Stimulated activated naive CD4-positive, alpha-beta T cell treated with Interleukin-2 at 50 U/mL for 16 hours (primary cell): ENCODE results near the gene FREY1.

Source experiments
- DNase-seq: peaks from one replicate; lab custom pipeline; 2025; lab: John Stamatoyannopoulos, UW

Gene FREY1

DNA sequence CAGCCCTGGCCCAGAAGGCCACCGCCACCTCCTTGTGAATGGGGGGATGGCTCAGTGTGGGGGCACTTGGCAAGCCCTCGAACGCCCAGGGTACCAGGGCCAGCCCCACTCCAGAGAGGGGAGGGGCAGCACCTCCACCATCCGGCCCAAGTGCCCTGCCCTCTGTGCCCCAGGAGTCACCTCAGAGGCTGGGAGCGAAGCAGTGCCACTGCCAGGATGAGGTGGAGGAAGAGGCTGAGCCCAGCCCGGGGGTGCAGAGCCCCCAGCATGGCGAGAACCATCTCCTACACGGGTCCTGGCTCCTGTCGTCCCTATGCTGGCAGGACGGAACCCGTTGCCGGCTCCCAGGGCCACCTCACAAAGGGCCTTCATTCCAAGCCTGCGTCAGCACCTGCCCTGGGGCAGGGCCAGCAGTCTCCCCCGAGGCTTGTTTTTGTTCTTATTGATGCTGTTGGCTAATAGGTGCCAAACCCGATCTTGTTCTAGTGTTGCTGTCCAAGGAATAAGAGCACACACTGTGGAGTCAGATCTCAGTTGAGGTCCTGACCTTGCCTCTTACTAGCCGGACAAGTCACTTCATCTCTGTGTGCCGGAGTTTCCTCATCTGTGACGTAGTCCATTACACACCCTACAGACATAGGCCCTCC lies at the start of gene FREY1:
Gene FREY1, minus strand, starts transcription at position 307 of the 647 bp plus-strand sequence. Its CDS starts 26 bp downstream, at position 281.
- no peak for DNase-seq

GRCh38 chr11:45949992-45950407 lies 42.9 kb upstream of the FREY1 start:
- no peak for DNase-seq

- DNase-seq: no peak
Observed at GRCh38 chr11:45948356-45948755, 41.3 kb upstream of the FREY1 start.

DNA sequence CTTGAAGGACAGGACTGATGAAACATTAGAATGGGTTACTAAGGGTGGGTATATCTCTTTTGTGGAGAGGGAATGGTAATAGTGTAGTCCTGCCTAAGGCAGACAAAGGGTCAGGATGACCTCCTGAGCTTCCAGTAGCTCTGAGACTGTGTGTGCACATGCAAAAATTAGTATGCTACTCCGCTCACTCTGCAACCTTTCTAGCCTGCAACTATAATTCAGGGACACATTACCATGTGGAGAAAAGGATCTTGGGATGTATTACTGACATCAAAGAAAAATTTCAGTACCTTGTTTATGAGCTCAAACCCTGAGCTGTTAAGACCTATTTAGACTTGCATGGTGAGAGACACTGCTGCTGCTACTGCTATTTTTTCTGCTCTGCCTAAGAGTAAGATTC lies 40.8 kb upstream of the FREY1 start:
- no peak for DNase-seq

DNA sequence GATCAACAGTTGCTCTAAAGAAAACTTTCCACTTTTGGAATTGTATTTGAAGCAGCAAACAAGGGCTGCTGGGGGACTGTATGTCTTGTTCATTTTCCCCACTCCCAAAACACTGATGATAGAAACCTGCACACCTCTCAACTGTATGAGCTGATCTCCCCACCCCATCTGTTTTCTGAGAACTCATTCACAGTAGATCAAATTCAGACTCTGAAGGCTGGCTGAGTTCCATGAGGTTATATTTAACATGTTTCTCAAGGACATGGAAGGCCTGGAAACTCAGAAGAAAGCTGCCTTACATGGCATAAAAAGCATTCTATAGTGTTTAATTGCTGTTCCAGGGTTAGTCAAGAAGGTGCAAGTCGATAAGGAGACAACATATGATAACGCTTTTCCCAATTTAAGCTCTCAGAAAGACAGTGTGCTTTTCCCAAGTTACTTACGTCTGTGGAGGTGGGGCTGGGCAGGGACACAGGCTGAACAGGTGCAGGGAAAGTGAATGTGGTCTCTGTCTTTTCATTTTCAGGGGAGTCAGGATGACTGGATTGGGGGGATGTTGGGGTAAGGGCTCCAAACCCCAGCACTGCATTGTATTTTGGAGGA lies 38.4 kb upstream of the FREY1 start:
- DNase-seq: no peak

DNA sequence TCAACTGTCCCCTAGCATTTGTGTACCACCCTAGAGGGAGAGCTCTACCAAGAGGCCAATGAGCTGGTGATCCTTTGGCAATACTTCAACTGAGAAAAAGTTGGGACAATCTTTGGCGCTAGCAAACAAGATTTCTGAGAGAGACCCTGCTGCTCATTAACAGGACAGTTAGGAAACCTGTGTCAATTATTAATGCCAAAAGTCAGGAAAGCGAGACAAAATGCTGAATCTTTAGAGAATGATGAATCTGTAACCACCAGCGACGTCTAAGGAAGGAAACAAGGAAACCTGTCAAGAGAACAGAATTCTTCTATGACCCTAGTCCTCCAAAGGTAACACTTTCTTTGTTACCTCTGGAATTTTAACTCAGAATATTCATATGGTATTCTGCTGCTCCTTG lies 35.3 kb upstream of the FREY1 start:
- DNase-seq: no peak

GRCh38 chr11:45941285-45941684 lies 34.2 kb upstream of the FREY1 start:
- no peak for DNase-seq

DNA sequence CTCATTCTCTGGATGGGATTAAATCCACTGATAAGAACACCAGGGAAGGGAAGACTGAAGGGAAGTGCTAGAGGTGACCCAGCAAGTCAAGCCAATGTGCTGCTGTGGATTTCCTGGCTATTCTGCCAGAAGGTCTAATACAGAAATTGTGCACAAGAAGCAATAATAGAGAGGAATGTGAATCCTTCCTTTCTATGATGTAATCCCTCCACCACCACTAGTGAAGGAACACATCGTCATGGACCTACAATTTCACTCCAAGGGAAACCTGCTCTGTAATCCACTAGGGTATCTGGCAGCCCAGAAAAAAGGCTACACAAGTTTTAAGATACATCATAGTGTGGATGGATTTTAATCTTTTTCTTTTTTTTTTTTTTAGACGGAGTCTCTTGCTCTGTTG lies 32.8 kb upstream of the FREY1 start:
- DNase-seq: no peak

GRCh38 chr11:45937916-45938315 lies 30.8 kb upstream of the FREY1 start:
- DNase-seq: no peak

GRCh38 chr11:45936511-45937054 lies 29.5 kb upstream of the FREY1 start:
- DNase-seq: no peak

DNA sequence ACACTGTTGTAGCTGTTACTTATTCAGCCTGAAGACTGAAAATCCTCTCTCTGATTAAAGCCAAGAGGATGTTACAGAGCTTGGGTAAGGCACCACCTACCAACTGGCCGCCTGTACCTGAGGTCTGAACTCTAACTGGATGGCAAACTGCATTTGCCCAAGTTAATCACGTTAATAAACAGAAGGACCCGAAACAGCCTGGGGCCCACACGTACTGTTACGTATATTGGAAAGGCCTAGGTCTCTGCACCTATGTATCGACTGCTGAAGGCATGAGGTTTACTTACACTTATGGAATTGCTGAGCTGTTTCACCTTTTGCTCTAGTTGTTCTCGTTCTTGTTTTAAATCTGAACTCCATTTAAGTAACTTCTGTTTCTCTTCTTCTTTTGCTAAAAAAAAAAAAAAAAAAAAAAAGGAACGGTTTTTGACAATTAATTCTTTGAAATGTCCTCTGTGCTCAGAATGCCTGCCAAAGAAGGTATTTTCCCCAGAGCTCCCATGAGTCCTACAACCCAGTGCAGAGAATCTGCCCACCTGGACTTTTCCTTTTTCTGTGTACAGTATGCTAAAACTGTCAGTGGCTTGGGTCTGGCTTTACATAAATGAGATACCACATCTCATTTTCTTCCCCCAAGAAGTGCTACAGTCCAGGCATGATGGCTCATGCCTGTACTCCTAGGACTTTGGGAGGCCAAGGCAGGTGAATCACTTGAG lies 28.4 kb upstream of the FREY1 start:
- no peak for DNase-seq

- DNase-seq: no peak
Observed at GRCh38 chr11:45934580-45935318, 27.7 kb upstream of the FREY1 start.

- DNase-seq: no peak
Observed at GRCh38 chr11:45933846-45934579, 26.9 kb upstream of the FREY1 start.

- DNase-seq: no peak
Observed at GRCh38 chr11:45933131-45933831, 26.2 kb upstream of the FREY1 start.

DNA sequence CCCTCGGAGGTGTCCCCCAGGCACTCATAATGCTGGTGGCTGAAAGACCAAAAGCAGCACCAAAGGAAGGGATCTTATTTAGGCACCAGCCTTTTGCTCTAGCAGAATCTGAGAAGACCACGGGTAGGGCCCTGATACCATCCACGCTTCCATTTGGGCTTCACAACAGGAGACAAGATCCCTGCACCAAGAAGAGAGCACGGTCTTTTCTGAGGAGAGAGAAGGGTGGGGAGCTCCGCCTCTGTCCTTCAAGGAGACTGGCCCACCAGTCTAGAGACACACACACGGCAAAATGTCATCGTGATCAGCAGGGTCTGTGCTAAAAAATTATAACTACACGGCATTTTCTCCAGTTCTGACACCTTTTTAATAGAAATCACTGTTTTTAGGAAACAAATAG lies 25.1 kb upstream of the FREY1 start:
- no peak for DNase-seq

- no peak for DNase-seq
Observed at GRCh38 chr11:45931739-45932138, 24.7 kb upstream of the FREY1 start.

DNA sequence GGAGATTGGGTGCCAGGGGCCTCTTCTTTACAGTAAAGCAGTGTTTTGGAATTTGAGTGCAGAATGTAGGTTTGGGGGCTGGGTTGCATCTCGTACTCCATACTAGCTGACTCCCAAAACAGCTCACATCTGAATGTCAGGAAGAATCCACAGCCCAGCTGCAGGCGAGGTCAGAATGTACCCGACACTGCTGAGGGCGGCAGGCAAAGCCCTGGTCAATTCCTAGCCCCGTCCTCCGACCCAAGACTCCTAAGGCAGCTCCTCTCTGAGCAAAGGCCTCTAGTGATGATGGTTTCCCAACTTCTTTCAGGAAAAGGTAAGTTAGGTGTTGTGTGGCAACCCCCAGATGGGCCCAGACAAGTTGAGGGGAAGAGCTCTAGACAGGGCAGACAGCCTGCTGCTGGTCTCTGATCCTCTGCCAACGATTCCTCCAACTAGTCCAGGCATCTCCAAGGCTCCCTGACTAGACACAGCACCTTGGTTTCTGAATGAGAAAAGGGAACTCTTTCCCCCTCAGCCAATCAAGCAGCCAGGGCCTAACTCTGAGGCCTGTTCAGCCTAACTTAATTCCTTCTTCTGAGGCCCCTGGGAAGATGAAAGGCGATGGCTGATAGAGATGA lies 24.0 kb upstream of the FREY1 start:
- DNase-seq: no peak

DNA sequence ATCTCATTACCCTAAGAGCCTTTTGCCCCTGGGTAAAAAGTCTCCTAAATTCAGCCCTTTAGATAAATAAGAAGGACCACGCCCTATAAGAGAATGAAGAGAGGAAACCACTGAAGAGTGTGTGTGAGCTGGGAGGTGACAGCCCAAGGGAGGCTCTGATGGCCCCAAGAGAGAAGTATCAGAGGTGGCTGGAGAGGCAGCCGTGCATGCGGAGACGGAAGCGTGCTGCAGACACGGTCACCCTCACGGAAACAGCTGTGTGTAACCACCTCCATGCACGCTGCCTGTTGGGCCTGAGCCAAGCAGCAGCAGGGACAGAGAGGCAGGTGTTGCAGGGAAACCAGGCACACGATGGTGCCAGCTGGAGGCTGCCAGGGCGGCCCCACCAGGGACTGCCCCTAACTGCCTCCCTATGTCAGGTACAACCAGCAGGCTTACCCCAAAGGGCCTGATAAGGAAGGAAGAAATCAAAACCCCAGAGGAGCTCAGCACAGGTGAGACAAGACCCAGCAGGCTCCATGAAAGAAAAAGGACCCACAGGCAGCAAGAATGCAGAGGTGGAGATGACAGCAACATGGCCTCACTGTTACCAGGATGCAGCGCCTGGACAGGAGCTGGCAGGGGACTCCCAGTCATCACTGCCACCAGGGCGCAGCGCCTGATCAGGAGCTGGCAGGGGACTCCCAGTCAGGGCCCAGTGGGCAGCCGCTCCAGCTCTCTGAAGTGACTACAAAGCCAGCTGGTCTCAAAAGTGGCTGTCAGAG lies 23.1 kb upstream of the FREY1 start:
- DNase-seq: no peak

- no peak for DNase-seq
Observed at GRCh38 chr11:45929486-45930030, 22.5 kb upstream of the FREY1 start.
